ENCODE results near the gene NAALADL2.

NAALADL2 gene

DNA sequence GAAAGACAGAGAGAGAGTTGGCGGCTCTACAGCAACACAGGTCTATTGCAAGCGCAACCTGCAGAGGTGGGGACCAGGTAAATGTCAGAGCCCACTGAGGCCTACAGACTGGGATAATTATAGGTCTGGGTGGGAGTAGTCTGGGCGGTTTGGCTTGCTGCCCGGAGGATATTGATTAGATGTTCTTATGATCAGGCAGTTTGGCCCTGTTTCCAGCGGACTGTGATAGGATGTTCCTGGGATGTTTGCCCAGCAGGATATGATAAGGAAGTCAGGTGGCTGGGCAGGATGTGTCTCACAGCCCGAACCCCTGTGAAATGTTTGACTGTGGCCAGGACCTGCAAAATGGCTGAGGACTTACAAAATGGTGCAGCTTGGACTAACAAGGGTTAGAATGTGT is 364.9 kb downstream of the NAALADL2 start:
- no peak for DNase-seq
- H3K4me1 ChIP-seq, result no peaks in the 10 kb centered on the region
- no peak overlapping the region for H3K4me3 ChIP-seq
- H3K27ac ChIP-seq, result no peak overlapping the region
- intact Hi-C loops (cut with DNase I; ENCODE audit: low total_unique reads), result no loop called here
- H3K9me3 ChIP-seq, result no peaks in the 10 kb centered on the region
- H3K27me3 ChIP-seq, result no peaks in the 10 kb centered on the region
- no peaks in the 10 kb centered on the region for H3K36me3 ChIP-seq
- TF ChIP-seq, protein P1, sequence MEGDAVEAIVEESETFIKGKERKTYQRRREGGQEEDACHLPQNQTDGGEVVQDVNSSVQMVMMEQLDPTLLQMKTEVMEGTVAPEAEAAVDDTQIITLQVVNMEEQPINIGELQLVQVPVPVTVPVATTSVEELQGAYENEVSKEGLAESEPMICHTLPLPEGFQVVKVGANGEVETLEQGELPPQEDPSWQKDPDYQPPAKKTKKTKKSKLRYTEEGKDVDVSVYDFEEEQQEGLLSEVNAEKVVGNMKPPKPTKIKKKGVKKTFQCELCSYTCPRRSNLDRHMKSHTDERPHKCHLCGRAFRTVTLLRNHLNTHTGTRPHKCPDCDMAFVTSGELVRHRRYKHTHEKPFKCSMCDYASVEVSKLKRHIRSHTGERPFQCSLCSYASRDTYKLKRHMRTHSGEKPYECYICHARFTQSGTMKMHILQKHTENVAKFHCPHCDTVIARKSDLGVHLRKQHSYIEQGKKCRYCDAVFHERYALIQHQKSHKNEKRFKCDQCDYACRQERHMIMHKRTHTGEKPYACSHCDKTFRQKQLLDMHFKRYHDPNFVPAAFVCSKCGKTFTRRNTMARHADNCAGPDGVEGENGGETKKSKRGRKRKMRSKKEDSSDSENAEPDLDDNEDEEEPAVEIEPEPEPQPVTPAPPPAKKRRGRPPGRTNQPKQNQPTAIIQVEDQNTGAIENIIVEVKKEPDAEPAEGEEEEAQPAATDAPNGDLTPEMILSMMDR (IDR thresholded peaks at IDR 0.05), result no peak

DNA sequence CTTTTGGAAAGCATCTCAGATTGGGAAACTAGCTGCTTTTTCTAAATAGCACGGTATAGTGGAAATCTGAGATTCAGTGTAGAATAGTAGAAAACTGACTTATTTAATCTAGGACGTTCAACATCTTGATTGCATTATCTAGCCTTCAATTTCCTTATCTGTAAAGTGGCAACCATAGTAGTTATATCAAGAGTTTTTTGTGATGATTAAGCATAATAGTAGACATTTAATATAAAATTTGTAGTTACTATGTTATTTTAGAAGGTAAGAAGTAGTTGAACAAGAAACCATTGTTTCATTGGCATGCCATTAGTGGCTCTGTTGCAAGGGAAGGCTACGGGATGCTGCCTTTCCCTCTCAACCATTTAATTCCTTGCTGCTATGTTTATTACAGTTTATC is 367.3 kb downstream of the NAALADL2 start:
- H3K27ac ChIP-seq, result no peak overlapping the region
- no peak for DNase-seq
- TF ChIP-seq, protein P1 (IDR thresholded peaks at IDR 0.05), result no peak
- H3K4me1 ChIP-seq, result no peaks in the 10 kb centered on the region
- intact Hi-C loops (cut with DNase I; ENCODE audit: low total_unique reads), result no loop called here
- no peak overlapping the region for H3K4me3 ChIP-seq
- no peaks in the 10 kb centered on the region for H3K27me3 ChIP-seq
- no peaks in the 10 kb centered on the region for H3K9me3 ChIP-seq
- H3K36me3 ChIP-seq, result no peaks in the 10 kb centered on the region

DNA sequence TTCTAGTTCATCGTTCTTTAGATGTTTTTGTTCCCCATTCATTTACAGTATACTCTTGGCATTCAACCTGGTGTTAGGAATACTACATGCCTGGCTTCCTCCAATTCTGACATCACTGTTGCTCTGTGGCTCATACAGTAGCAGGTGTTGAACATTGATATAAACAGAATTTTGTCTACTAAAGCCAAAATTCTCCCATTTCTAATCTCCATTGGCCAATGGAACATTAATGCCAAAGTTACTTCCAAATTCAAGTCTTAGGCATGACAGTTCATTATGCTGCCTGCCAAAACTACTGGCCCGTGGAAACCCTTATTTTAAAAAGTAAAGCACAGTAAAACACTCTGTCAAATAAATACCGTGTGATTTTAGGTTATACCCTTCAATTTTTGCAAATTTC is 368.0 kb downstream of the NAALADL2 start:
- Histone ChIP-seq H3K9me3 (no peaks in the 10 kb centered on the region), H3K27ac (no peak overlapping the region), H3K36me3 (no peaks in the 10 kb centered on the region), H3K27me3 (no peaks in the 10 kb centered on the region), H3K4me1 (no peaks in the 10 kb centered on the region), H3K4me3 (no peak overlapping the region)
- intact Hi-C loops (cut with DNase I; ENCODE audit: low total_unique reads), result no loop called here
- TF ChIP-seq, protein P1 (IDR thresholded peaks at IDR 0.05), result no peak
- no peak for DNase-seq

DNA sequence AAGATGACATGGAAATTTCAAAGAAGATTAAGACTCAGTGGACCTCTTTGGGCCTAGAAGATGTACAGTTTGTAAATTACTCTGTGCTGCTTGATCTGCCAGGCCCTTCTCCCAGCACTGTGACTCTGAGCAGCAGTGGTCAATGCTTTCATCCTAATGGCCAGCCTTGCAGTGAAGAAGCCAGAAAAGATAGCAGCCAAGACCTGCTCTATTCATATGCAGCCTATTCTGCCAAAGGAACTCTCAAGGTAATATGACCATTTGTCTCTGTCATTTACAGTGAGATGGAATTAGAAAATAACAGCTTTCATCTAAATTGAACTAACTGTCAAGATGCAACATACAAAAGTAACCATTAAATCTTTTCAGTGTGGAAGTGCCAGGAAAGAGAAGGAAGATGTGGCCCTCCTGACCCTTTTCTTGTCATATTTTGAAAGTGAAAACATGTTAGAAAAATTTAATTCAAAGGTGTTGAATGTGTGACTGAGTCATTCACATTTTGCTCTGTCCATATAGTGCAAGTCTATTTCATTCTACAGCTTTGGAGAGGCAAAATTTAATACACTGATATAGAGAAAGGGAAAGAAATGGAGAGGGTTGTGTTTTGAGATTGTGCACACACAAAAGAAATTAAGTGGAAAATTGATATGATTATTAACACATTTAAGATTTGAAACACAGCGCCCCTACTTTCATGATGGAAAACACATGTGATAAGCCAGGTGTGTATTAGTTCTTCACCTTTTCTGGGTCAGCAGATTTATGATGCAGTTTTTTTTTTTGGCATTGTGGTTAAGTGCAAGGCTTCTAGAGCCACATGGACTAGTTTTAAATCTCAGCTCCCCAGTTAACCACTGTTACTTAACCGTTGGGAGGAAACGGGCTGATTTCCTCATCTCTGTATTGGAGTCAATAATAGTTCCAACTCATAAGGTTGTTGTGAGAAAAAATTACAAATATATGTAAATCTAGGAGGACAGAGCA is 375.1 kb downstream of the NAALADL2 start:
- TF ChIP-seq, protein P1 (IDR thresholded peaks at IDR 0.05), result no peak
- no peaks in the 10 kb centered on the region for H3K36me3 ChIP-seq
- DNase-seq, result no peak
- H3K4me3 ChIP-seq, result no peak overlapping the region
- H3K27me3 ChIP-seq, result no peaks in the 10 kb centered on the region
- no peak overlapping the region for H3K27ac ChIP-seq
- intact Hi-C loops (cut with DNase I; ENCODE audit: low total_unique reads), result no loop called here
- no peaks in the 10 kb centered on the region for H3K9me3 ChIP-seq
- H3K4me1 ChIP-seq, result no peaks in the 10 kb centered on the region

DNA sequence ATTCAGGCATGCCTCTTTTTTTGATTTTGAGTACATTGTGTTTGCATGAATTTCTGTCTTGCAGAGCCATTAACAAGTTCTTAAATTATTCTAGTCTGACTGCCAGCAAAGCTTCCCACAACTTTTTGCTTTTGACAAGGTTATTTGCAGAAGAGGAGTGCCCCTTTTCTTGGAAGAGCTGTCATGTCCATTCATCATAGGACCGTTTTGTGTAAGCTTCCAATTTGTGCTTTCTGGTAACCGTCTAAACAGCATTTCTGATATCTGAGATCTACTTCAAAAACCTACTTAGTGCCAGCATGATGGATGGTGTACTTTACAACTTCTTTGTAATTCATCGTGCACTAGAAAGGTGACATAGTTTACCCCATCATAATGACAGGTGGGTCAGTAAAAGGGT is 379.7 kb downstream of the NAALADL2 start:
- no peaks in the 10 kb centered on the region for H3K4me1 ChIP-seq
- no peaks in the 10 kb centered on the region for H3K36me3 ChIP-seq
- no peak overlapping the region for H3K27ac ChIP-seq
- no peak for DNase-seq
- no peaks in the 10 kb centered on the region for H3K27me3 ChIP-seq
- TF ChIP-seq, protein P1 (IDR thresholded peaks at IDR 0.05), result no peak
- H3K4me3 ChIP-seq, result no peak overlapping the region
- H3K9me3 ChIP-seq, result no peaks in the 10 kb centered on the region
- intact Hi-C loops (cut with DNase I; ENCODE audit: low total_unique reads), result no loop called here

Measured in tibial artery (tissue), 4 donors.